ENCODE results near the gene AGAP2. TPM values are rescaled to one million over a fixed set of nuclear protein-coding genes. Genes with fewer than 3 reads are reported as not detected.

The AGAP2 gene
- total RNA-seq, 2 experiments from 2014 or later, result 26.7 to 28.0 TPM

DNA sequence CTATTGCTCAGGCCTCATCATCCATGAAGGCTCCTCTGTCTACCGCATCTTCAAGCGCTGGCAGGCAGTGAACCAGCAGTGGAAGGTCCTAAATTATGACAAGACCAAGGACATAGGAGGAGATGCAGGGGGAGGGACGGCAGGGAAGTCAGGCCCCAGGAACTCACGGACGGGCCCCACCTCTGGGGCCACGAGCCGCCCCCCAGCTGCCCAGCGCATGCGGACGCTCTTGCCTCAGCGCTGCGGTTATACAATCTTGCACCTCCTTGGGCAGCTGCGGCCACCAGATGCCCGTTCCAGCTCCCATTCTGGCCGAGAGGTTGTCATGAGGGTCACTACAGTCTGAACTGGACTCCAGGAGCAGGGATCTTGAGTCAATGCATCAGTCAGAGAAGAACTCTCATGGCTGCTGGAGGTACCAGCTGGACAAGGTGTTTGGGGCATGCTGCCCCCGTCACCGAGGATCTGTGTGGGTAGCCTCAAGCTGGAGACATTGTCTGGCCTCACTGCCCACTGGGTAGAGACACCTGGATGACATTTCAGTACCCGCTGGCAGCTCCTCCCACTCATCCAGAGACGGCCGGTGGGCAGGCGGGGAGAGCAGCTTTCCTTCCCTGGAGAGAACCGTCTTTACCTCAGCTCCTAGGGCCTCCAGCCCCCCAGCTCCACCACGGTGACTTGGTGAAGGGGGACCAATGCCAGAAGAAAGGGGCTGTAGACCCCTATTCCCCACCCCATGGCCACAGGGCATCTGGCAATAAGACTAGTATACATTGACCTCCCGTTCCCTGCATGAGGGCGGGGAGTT lies 20.2 kb upstream of the AGAP2 start:
- H3K27me3 Mint-ChIP-seq (ENCODE audit: low read depth), result no peaks in the 10 kb centered on the region
- H3K27ac Mint-ChIP-seq, result no peak overlapping the region
- H3K4me1 Mint-ChIP-seq (ENCODE audit: low read depth), result peaks cover 40% of the 10 kb centered on the region
- H3K36me3 Mint-ChIP-seq (ENCODE audit: low read depth), result peaks cover 18% of the 10 kb centered on the region
- no peak overlapping the region for H3K4me3 Mint-ChIP-seq
- CTCF ChIA-PET, result interaction anchor here (0.6 to 2.3 kb wide), 19 partner anchors 9 to 180 kb away, joined by 3 to 17 read pairs (median 5); partner anchors contain the start of genes TSFM and TSPAN31
- no peaks in the 10 kb centered on the region for H3K9me3 Mint-ChIP-seq
- intact Hi-C loops (cut with micrococcal nuclease), result no loop called here
- no peak for DNase-seq

DNA sequence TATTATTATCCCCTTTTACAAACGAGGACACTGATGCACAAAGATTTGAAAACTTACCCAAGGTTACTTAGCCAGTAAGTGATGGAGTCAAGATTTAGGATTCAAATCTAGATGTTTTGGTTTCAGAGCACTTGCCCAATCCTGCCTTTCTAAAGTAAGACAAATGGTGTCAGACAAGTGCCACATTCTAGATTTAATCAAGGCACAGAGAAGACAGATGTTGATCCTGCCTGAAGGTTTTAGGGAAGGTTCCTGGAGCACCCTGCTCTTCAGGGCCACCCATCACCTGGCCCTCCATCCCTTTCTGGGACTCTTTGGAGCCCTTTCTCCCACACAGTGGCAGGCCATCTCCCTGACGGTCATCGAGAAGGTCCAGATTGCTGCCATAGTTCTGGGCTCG lies 19.2 kb upstream of the AGAP2 start:
- no peaks in the 10 kb centered on the region for H3K9me3 Mint-ChIP-seq
- intact Hi-C loops (cut with micrococcal nuclease), result no loop called here
- no peak overlapping the region for H3K27ac Mint-ChIP-seq
- H3K4me1 Mint-ChIP-seq (ENCODE audit: low read depth), result peaks cover 43% of the 10 kb centered on the region
- CTCF ChIA-PET, result interaction anchor here (1.2 to 1.6 kb wide), 2 partner anchors 24 to 147 kb away, joined by 6 to 7 read pairs; no protein-coding TSS in a partner anchor
- H3K4me3 Mint-ChIP-seq, result no peak overlapping the region
- H3K36me3 Mint-ChIP-seq (ENCODE audit: low read depth), result peaks cover 10% of the 10 kb centered on the region
- DNase-seq, result no peak
- H3K27me3 Mint-ChIP-seq (ENCODE audit: low read depth), result no peaks in the 10 kb centered on the region

- H3K36me3 Mint-ChIP-seq (ENCODE audit: low read depth), result peaks cover 15% of the 10 kb centered on the region
- DNase-seq, result peak; percentile 77
- peaks cover 51% of the 10 kb centered on the region for H3K4me1 Mint-ChIP-seq (ENCODE audit: low read depth)
- intact Hi-C loops (cut with micrococcal nuclease), result loop anchor here (1.0 kb wide), 4 partner anchors 9 to 149 kb away; no protein-coding TSS in a partner anchor
- no peaks in the 10 kb centered on the region for H3K9me3 Mint-ChIP-seq
- no peak overlapping the region for H3K27ac Mint-ChIP-seq
- CTCF ChIA-PET, result interaction anchor here (0.6 to 3.4 kb wide), 26 partner anchors 9 to 274 kb away, joined by 3 to 42 read pairs (median 5); partner anchors contain the start of genes CYP27B1, EEF1AKMT3, METTL1 and TSPAN31
- H3K4me3 Mint-ChIP-seq, result peak overlapping the region; percentile 81
- H3K27me3 Mint-ChIP-seq (ENCODE audit: low read depth), result no peaks in the 10 kb centered on the region
Measured at GRCh38 chr12:57756406-57757341, 18.1 kb upstream of the AGAP2 start.

- no peak overlapping the region for H3K27ac Mint-ChIP-seq
- H3K9me3 Mint-ChIP-seq, result no peaks in the 10 kb centered on the region
- peaks cover 58% of the 10 kb centered on the region for H3K4me1 Mint-ChIP-seq (ENCODE audit: low read depth)
- CTCF ChIA-PET, result interaction anchor here (0.6 to 3.4 kb wide), 17 partner anchors 10 to 152 kb away, joined by 3 to 42 read pairs (median 5); partner anchors contain the start of genes CYP27B1, EEF1AKMT3, METTL1 and TSPAN31
- intact Hi-C loops (cut with micrococcal nuclease), result loop anchor here (1.0 to 2.0 kb wide), 6 partner anchors 10 to 1841 kb away; partner anchors contain the start of gene SLC16A7
- peak; percentile 41 for DNase-seq
- no peaks in the 10 kb centered on the region for H3K27me3 Mint-ChIP-seq (ENCODE audit: low read depth)
- peak overlapping the region; percentile 81 for H3K4me3 Mint-ChIP-seq
- H3K36me3 Mint-ChIP-seq (ENCODE audit: low read depth), result peaks cover 24% of the 10 kb centered on the region
Measured at GRCh38 chr12:57755454-57756372, 17.2 kb upstream of the AGAP2 start.

- CTCF ChIA-PET, result interaction anchor here (1.9 to 3.4 kb wide), 2 partner anchors 11 to 82 kb away, joined by 7 to 42 read pairs; partner anchors contain the start of gene CYP27B1
- no peak overlapping the region for H3K27ac Mint-ChIP-seq
- peak overlapping the region; percentile 78 for H3K4me3 Mint-ChIP-seq
- no peaks in the 10 kb centered on the region for H3K9me3 Mint-ChIP-seq
- intact Hi-C loops (cut with micrococcal nuclease), result loop anchor here (2.0 kb wide), 2 partner anchors 14 to 1842 kb away; partner anchors contain the start of gene SLC16A7
- no peaks in the 10 kb centered on the region for H3K27me3 Mint-ChIP-seq (ENCODE audit: low read depth)
- peaks cover 29% of the 10 kb centered on the region for H3K36me3 Mint-ChIP-seq (ENCODE audit: low read depth)
- no peak for DNase-seq
- H3K4me1 Mint-ChIP-seq (ENCODE audit: low read depth), result peaks cover 63% of the 10 kb centered on the region
Measured at GRCh38 chr12:57755194-57755453, 16.6 kb upstream of the AGAP2 start.

- no peaks in the 10 kb centered on the region for H3K27me3 Mint-ChIP-seq (ENCODE audit: low read depth)
- H3K36me3 Mint-ChIP-seq (ENCODE audit: low read depth), result peaks cover 30% of the 10 kb centered on the region
- no peaks in the 10 kb centered on the region for H3K9me3 Mint-ChIP-seq
- intact Hi-C loops (cut with micrococcal nuclease), result loop anchor here (2.0 to 5.0 kb wide), 3 partner anchors 14 to 1842 kb away; partner anchors contain the start of gene SLC16A7
- peak within 1 kb of the TSS; percentile 38 for H3K27ac Mint-ChIP-seq
- peak within 1 kb of the TSS; percentile 81 for H3K4me3 Mint-ChIP-seq
- CTCF ChIA-PET, result interaction anchor here (0.7 to 3.4 kb wide), 4 partner anchors 11 to 83 kb away, joined by 3 to 42 read pairs (median 5); partner anchors contain the start of genes CYP27B1 and TSFM
- DNase-seq, result peak; percentile 89
- H3K4me1 Mint-ChIP-seq (ENCODE audit: low read depth), result peaks cover 61% of the 10 kb centered on the region
Measured at GRCh38 chr12:57754411-57755193, 16.1 kb upstream of the AGAP2 start, which contains the start of gene MARCHF9. Gene MARCHF9, plus strand, starts transcription at chr12:57755103. Its CDS starts 426 bp downstream, at chr12:57755529.

GRCh38 chr12:57753756-57754337 lies 15.3 kb upstream of the AGAP2 start:
- Mint-ChIP-seq H3K27me3 (ENCODE audit: low read depth) (no peaks in the 10 kb centered on the region), H3K4me1 (ENCODE audit: low read depth) (peaks cover 57% of the 10 kb centered on the region), H3K27ac (peak overlapping the region; percentile 38), H3K9me3 (no peaks in the 10 kb centered on the region), H3K4me3 (peak overlapping the region; percentile 78), H3K36me3 (ENCODE audit: low read depth) (peaks cover 36% of the 10 kb centered on the region)
- CTCF ChIA-PET, result interaction anchor here (0.7 to 3.4 kb wide), 3 partner anchors 12 to 29 kb away, joined by 3 to 42 read pairs (median 3); partner anchors contain the start of genes CYP27B1 and TSFM
- no peak for DNase-seq
- intact Hi-C loops (cut with micrococcal nuclease), result loop anchor here (2.0 to 5.0 kb wide), 4 partner anchors 13 to 1843 kb away; partner anchors contain the start of gene SLC16A7

GRCh38 chr12:57752668-57753000 lies 14.1 kb upstream of the AGAP2 start:
- H3K36me3 Mint-ChIP-seq (ENCODE audit: low read depth), result peaks cover 39% of the 10 kb centered on the region
- H3K4me1 Mint-ChIP-seq (ENCODE audit: low read depth), result peaks cover 52% of the 10 kb centered on the region
- CTCF ChIA-PET, result interaction anchor here (0.9 kb wide), 1 partner anchor 11 kb away, joined by 4 read pairs; no protein-coding TSS in a partner anchor
- H3K27me3 Mint-ChIP-seq (ENCODE audit: low read depth), result no peaks in the 10 kb centered on the region
- DNase-seq, result no peak
- H3K9me3 Mint-ChIP-seq, result no peaks in the 10 kb centered on the region
- peak overlapping the region; percentile 99 for H3K27ac Mint-ChIP-seq
- H3K4me3 Mint-ChIP-seq, result peak overlapping the region; percentile 100
- intact Hi-C loops (cut with micrococcal nuclease), result loop anchor here (1.0 to 5.0 kb wide), 9 partner anchors 8 to 515 kb away; partner anchors contain the start of genes ATP23, EEF1AKMT3, MBD6 and METTL1

GRCh38 chr12:57751788-57752667 lies 13.5 kb upstream of the AGAP2 start, which contains the start of gene CDK4:
Gene CDK4, minus strand, starts transcription at chr12:57752310. Its CDS starts 593 bp downstream, at chr12:57751717.
- H3K27ac Mint-ChIP-seq, result peak within 1 kb of the TSS; percentile 99
- no peaks in the 10 kb centered on the region for H3K27me3 Mint-ChIP-seq (ENCODE audit: low read depth)
- CTCF ChIA-PET, result interaction anchor here (0.8 to 0.9 kb wide), 2 partner anchors 11 to 31 kb away, joined by 3 to 4 read pairs; partner anchors contain the start of gene TSFM
- H3K4me1 Mint-ChIP-seq (ENCODE audit: low read depth), result peaks cover 51% of the 10 kb centered on the region
- H3K4me3 Mint-ChIP-seq, result peak within 1 kb of the TSS; percentile 100
- DNase-seq, result peak; percentile 99
- H3K9me3 Mint-ChIP-seq, result no peaks in the 10 kb centered on the region
- peaks cover 41% of the 10 kb centered on the region for H3K36me3 Mint-ChIP-seq (ENCODE audit: low read depth)
- intact Hi-C loops (cut with micrococcal nuclease), result loop anchor here (1.0 to 5.0 kb wide), 10 partner anchors 8 to 515 kb away; partner anchors contain the start of genes ATP23, EEF1AKMT3, MBD6 and METTL1
